ENCODE measurements around the gene VTN. TPM values are rescaled to one million over a fixed set of nuclear protein-coding genes. Genes with fewer than 3 reads are reported as not detected.

The VTN gene
- total and polyA plus RNA-seq, 2 donors (not counting 1 experiment from before 2014, with no cell fraction given): 0.34 to 0.36 TPM

DNA sequence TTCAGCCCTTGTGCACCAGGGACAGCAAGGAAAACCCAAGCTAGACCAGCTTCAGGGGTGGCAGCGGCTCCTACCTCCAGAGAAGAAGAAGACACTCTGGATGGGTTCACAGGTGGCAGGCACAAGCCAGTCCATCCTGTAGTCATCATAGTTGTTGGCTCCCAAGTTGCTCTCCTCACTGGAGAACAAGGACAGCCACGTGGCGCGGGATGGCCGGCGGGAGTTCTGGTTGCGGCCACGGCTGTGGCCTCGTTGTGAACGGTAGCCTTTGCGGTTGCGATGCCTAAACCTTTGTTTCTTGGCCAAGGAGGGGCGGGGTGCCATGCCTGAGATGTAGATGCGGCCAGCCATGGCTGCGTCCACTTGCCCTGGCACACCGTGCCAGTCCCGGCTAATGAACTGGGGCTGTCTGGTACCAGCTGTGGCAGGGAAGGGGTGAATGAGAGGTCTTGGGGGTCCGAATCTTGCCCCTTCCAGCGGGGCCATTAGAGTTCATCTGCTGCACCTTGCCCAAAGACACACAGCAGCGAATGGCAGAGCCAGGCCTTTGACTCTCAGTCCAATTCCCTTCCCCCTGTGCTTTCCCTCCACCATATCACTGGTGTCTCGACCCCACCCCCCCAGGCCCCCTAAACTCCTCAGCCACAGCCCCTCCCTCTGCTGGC lies 2.3 kb downstream of the VTN start:
- Histone ChIP-seq H3K4me3 (ENCODE audit: control extremely low read depth in 1 of 5, extremely low read depth in 1 of 5, insufficient read depth in 1 of 5, low read depth in 2 of 5, low read length in 4 of 5) (no peak overlapping the region), H3K27ac (ENCODE audit: low read length in 2 of 2) (no peak overlapping the region), H3K9ac (ENCODE audit: low read length) (no peak overlapping the region), H3K4me1 (ENCODE audit: control insufficient read depth in 2 of 2, insufficient read depth in 2 of 2, low read length in 2 of 2) (peaks cover 9 to 17% of the 10 kb centered on the region in 2 donors), H3K9me3 (ENCODE audit: control extremely low read depth in 1 of 3, control insufficient read depth in 2 of 3, insufficient read depth in 1 of 3, low read length in 2 of 3) (no peaks in the 10 kb centered on the region), H3K79me2 (ENCODE audit: control insufficient read depth, insufficient read depth, low read length) (no peaks in the 10 kb centered on the region), H3K27me3 (replicated peaks in 1 of 4; ENCODE audit: control extremely low read depth in 1 of 4, control insufficient read depth in 3 of 4, insufficient read depth in 4 of 4, low read length in 3 of 4) (no peaks in the 10 kb centered on the region), H4K20me1 (ENCODE audit: control insufficient read depth, insufficient read depth, low read length, poor library complexity, severe bottlenecking) (peaks cover 5% of the 10 kb centered on the region), H2AFZ (ENCODE audit: insufficient read depth, low read depth, low read length, poor library complexity, severe bottlenecking) (no peak overlapping the region), H3K4me2 (replicated peaks; ENCODE audit: low read depth, low read length, poor library complexity, severe bottlenecking) (no peak overlapping the region), H3K36me3 (replicated peaks in 1 of 2; ENCODE audit: control extremely low read depth in 1 of 2, control insufficient read depth in 1 of 2, extremely low read depth in 1 of 2, insufficient read depth in 2 of 2, low read length in 1 of 2) (peaks cover 0 to 21% of the 10 kb centered on the region in 2 experiments)
- DNase-seq: no peak
- H3K9me3 Mint-ChIP-seq (ENCODE audit: insufficient read depth): no peaks in the 10 kb centered on the region
- H3K27me3 Mint-ChIP-seq: no peaks in the 10 kb centered on the region
- intact Hi-C loops (cut with micrococcal nuclease): no loop called here
- no peak for ATAC-seq (ENCODE audit: low read depth)
- H3K27ac Mint-ChIP-seq: peak overlapping the region; percentile 10
- TF ChIP-seq, protein P1, sequence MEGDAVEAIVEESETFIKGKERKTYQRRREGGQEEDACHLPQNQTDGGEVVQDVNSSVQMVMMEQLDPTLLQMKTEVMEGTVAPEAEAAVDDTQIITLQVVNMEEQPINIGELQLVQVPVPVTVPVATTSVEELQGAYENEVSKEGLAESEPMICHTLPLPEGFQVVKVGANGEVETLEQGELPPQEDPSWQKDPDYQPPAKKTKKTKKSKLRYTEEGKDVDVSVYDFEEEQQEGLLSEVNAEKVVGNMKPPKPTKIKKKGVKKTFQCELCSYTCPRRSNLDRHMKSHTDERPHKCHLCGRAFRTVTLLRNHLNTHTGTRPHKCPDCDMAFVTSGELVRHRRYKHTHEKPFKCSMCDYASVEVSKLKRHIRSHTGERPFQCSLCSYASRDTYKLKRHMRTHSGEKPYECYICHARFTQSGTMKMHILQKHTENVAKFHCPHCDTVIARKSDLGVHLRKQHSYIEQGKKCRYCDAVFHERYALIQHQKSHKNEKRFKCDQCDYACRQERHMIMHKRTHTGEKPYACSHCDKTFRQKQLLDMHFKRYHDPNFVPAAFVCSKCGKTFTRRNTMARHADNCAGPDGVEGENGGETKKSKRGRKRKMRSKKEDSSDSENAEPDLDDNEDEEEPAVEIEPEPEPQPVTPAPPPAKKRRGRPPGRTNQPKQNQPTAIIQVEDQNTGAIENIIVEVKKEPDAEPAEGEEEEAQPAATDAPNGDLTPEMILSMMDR (IDR thresholded peaks at IDR 0.05): no peak
- ChIA-PET CTCF (interaction anchor here (1.2 kb wide), 1 partner anchor 134 kb away, joined by 3 read pairs; no protein-coding TSS in a partner anchor), POLR2A (interaction anchor here (1.5 to 1.6 kb wide), 2 partner anchors 10 to 32 kb away, joined by 5 to 8 read pairs; partner anchors contain the start of genes IFT20, POLDIP2 and TNFAIP1)
- peaks cover 13% of the 10 kb centered on the region for H3K4me1 Mint-ChIP-seq
- H3K4me3 Mint-ChIP-seq: no peak overlapping the region
- WGBS (ENCODE audit: insufficient coverage): 93% methylated on average over 19 of the region's 21 CpGs

DNA sequence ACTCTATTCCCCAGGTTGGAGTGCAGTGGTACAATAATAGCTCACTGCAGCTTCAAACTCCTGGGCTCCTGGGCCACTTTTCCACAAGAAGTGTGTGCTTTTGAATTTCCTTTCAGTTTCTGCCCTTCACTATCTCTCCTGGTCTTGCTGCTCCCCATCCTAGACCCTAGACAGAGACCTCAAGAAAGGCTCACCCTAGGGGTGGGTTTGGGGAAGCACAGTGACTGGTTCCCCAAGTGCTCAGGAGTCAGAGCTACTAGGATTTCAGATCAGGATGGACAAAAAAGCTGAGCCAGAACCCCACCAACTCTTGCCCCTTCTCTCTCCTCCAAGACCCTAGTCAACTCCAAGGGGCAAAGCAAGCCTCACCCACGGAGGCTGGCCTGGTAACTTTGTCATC lies 3.5 kb downstream of the VTN start:
- no peak overlapping the region for H3K27ac Mint-ChIP-seq
- peaks cover 6% of the 10 kb centered on the region for H3K4me1 Mint-ChIP-seq
- H3K27me3 Mint-ChIP-seq: no peaks in the 10 kb centered on the region
- no peak overlapping the region for H3K4me3 Mint-ChIP-seq
- no peak overlapping the region for H3K9ac ChIP-seq (ENCODE audit: low read length)
- ChIA-PET POLR2A (no interaction called here), CTCF (interaction anchor here (0.6 to 1.2 kb wide), 3 partner anchors 50 to 178 kb away, joined by 3 to 4 read pairs (median 3); no protein-coding TSS in a partner anchor)
- DNase-seq (no peak), ATAC-seq (ENCODE audit: low read depth) (no peak)
- no peak overlapping the region for H3K27ac ChIP-seq (ENCODE audit: low read length in 2 of 2)
- no peaks in the 10 kb centered on the region for H3K79me2 ChIP-seq (ENCODE audit: control insufficient read depth, insufficient read depth, low read length)
- H3K4me3 ChIP-seq (ENCODE audit: control extremely low read depth in 1 of 5, extremely low read depth in 1 of 5, insufficient read depth in 1 of 5, low read depth in 2 of 5, low read length in 4 of 5): no peak overlapping the region
- H4K20me1 ChIP-seq (ENCODE audit: control insufficient read depth, insufficient read depth, low read length, poor library complexity, severe bottlenecking): no peaks in the 10 kb centered on the region
- H2AFZ ChIP-seq (ENCODE audit: insufficient read depth, low read depth, low read length, poor library complexity, severe bottlenecking): no peak overlapping the region
- no peaks in the 10 kb centered on the region for H3K9me3 ChIP-seq (ENCODE audit: control extremely low read depth in 1 of 3, control insufficient read depth in 2 of 3, insufficient read depth in 1 of 3, low read length in 2 of 3)
- peaks cover 0 to 32% of the 10 kb centered on the region in 2 experiments for H3K36me3 ChIP-seq (replicated peaks in 1 of 2; ENCODE audit: control extremely low read depth in 1 of 2, control insufficient read depth in 1 of 2, extremely low read depth in 1 of 2, insufficient read depth in 2 of 2, low read length in 1 of 2)
- no peaks in the 10 kb centered on the region for H3K9me3 Mint-ChIP-seq (ENCODE audit: insufficient read depth)
- H3K4me2 ChIP-seq (replicated peaks; ENCODE audit: low read depth, low read length, poor library complexity, severe bottlenecking): no peak overlapping the region
- peaks cover 3 to 8% of the 10 kb centered on the region in 2 donors for H3K4me1 ChIP-seq (ENCODE audit: control insufficient read depth in 2 of 2, insufficient read depth in 2 of 2, low read length in 2 of 2)
- WGBS (ENCODE audit: insufficient coverage): no CpG with 5 or more reads among the region's 1 CpG
- no peaks in the 10 kb centered on the region for H3K27me3 ChIP-seq (replicated peaks in 1 of 4; ENCODE audit: control extremely low read depth in 1 of 4, control insufficient read depth in 3 of 4, insufficient read depth in 4 of 4, low read length in 3 of 4)
- intact Hi-C loops (cut with micrococcal nuclease): no loop called here
- TF ChIP-seq, protein P1 (IDR thresholded peaks at IDR 0.05): no peak
- no peak for TF ChIP-seq EZH2 (IDR thresholded peaks at IDR 0.05; ENCODE audit: borderline replicate concordance, insufficient read depth, low read depth, low read length, poor library complexity, severe bottlenecking)
